Spleen (tissue), 7 donors: ENCODE results near the gene ACOXL.

Source experiments
- CTCF ChIP-seq, 11 experiments: fragments of 200-600 bp in 7 of 11; fragments of 450-650 bp in 4 of 11; sonication (generic) in 4 of 11; IDR thresholded peaks in 8 of 11; conservative IDR thresholded peaks in 3 of 11; 1 replicate in 7 of 11; 2 replicates in 4 of 11; pipeline versions ENCODE4 v1.4.0 to v1.8.0; 2016 to 2021; ENCODE audit warnings: antibody characterized with exemption in 11 of 11, inconsistent platforms in 4 of 11, mild to moderate bottlenecking in 1 of 11
- POLR2A ChIP-seq, 3 donors: fragments of 450-650 bp; IDR thresholded peaks; one replicate each; pipeline ENCODE4 v1.5.1; 2017; ENCODE audit warnings: antibody characterized with exemption in 3 of 3, mild to moderate bottlenecking in 1 of 3
- POLR2AphosphoS5 ChIP-seq, 3 donors: sonication (generic); formaldehyde crosslinking; IDR thresholded peaks; one replicate each; pipeline ENCODE4 v1.5.1; 2017; ENCODE audit warnings: antibody characterized with exemption in 3 of 3
- donor health status: DM: no; HTN: no; CAD: no; lungs with moderate emphysema.
- donor health status: DM: no; HTN: no; CAD: no.
- donor health status: DM: no; HTN: no; CAD: no.

GRCh38 chr2:110867078-110867477, 134.7 kb downstream of the ACOXL start:
- TF ChIP-seq POLR2A (IDR thresholded peaks at IDR 0.05) (no peak), CTCF (IDR thresholded peaks at IDR 0.05 in 8 of 11, conservative IDR thresholded peaks at IDR 0.05 in 3 of 11) (no peak), POLR2AphosphoS5 (IDR thresholded peaks at IDR 0.05) (no peak)
